HEK293T (cell line): ENCODE results near the gene CD276.
A peak's percentile ranks its signal among the peaks of the same experiment; 100 is the strongest.

ENCODE experiments used
- CTCF ChIA-PET: fragments of 350-600 bp; formaldehyde crosslinking; extraction: SDS; loops from one replicate; lab custom pipeline; 2021; ENCODE audit warnings: antibody characterized with exemption, inconsistent platforms; lab: Yijun Ruan, JAX
- POLR2A ChIA-PET: fragments of 350-600 bp; formaldehyde crosslinking; extraction: SDS; loops from one replicate; lab custom pipeline; 2020; ENCODE audit warnings: antibody characterized with exemption, inconsistent platforms; lab: Yijun Ruan, JAX
- DNase-seq: peaks from one replicate; pipeline ENCODE4 v3.0.0; 2012; ENCODE audit warnings: mixed read lengths; ENCODE audit errors: extremely low spot score
- ARNT ChIP-seq: fragments of 450-650 bp; IDR thresholded peaks from 2 replicates; pipeline ENCODE4 v1.6.1; 2017; ENCODE audit warnings: mild to moderate bottlenecking
- BHLHE40 ChIP-seq: fragments of 450-650 bp; IDR thresholded peaks from 2 replicates; pipeline ENCODE4 v1.6.1; 2016; ENCODE audit warnings: mild to moderate bottlenecking, moderate library complexity, borderline replicate concordance
- CTBP1 ChIP-seq: fragments of 450-650 bp; IDR thresholded peaks from 2 replicates; pipeline ENCODE4 v1.6.1; 2016; ENCODE audit warnings: borderline replicate concordance
- ELF4 ChIP-seq: fragments of 450-650 bp; IDR thresholded peaks from 2 replicates; pipeline ENCODE4 v1.6.1; 2017; ENCODE audit warnings: antibody characterized with exemption
- FOXA1 ChIP-seq: fragments of 450-650 bp; IDR thresholded peaks from 2 replicates; pipeline ENCODE4 v1.6.1; 2016; ENCODE audit warnings: mild to moderate bottlenecking
- FOXK2 ChIP-seq: fragments of 450-650 bp; IDR thresholded peaks from 2 replicates; pipeline ENCODE4 v1.6.1; 2016; ENCODE audit warnings: mild to moderate bottlenecking
- FOXM1 ChIP-seq: fragments of 450-650 bp; IDR thresholded peaks from 2 replicates; pipeline ENCODE4 v1.6.1; 2017; ENCODE audit warnings: mild to moderate bottlenecking, borderline replicate concordance
- HDGF ChIP-seq: fragments of 450-650 bp; IDR thresholded peaks from 2 replicates; pipeline ENCODE4 v1.6.1; 2017; ENCODE audit warnings: antibody characterized with exemption, borderline replicate concordance
- L3MBTL2 ChIP-seq: fragments of 450-650 bp; conservative IDR thresholded peaks from 2 replicates; pipeline ENCODE4 v1.6.1; 2016; ENCODE audit warnings: mild to moderate bottlenecking
- LEF1 ChIP-seq: fragments of 450-650 bp; IDR thresholded peaks from 2 replicates; pipeline ENCODE4 v1.6.1; 2017; ENCODE audit warnings: mild to moderate bottlenecking, borderline replicate concordance
- NFRKB ChIP-seq: fragments of 450-650 bp; IDR thresholded peaks from 2 replicates; pipeline ENCODE4 v1.6.1; 2016; ENCODE audit warnings: mild to moderate bottlenecking, moderate library complexity
- SP1 ChIP-seq: fragments of 450-650 bp; IDR thresholded peaks from 2 replicates; pipeline ENCODE4 v1.6.1; 2017
- SUZ12 ChIP-seq: fragments of 450-650 bp; IDR thresholded peaks from 2 replicates; pipeline ENCODE4 v1.6.1; 2016; ENCODE audit warnings: mild to moderate bottlenecking
- TARDBP ChIP-seq: fragments of 450-650 bp; IDR thresholded peaks from 2 replicates; pipeline ENCODE4 v1.6.1; 2016
- ZNF384 ChIP-seq: fragments of 450-650 bp; IDR thresholded peaks from 2 replicates; pipeline ENCODE4 v1.6.1; 2016
- TF ChIP-seq, protein P1 (sequence below): fragments of 450-650 bp; IDR thresholded peaks from 2 replicates; pipeline ENCODE4 v1.6.1; 2016

CD276 gene

DNA sequence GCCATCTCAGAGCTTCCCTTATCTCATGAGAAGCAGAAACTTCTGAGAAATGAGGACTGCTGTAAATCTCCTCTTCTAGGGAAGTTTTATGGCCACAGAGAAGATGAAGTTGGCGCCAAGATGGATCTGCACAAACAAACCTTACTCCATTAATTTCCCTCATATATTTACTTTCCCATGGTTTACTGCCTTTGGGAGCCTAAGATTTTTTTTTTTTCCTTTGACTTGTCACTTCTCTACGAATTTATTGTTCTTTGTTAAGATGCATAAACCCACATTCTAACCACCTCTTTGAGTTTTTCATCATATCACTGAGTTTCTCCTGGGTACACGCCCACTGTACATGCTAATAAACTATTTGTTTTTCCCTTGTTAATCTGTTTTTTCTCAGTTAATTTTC, 29.5 kb upstream of the CD276 start:
- CTCF ChIA-PET, result interaction anchor here (2.1 kb wide), 1 partner anchor 18 kb away, joined by 8 read pairs; no protein-coding TSS in a partner anchor
- no peak for TF ChIP-seq LEF1
- TF ChIP-seq ZNF384, result peak; percentile 82; the same call in 1 of the 2 replicates
- TF ChIP-seq, protein P1, sequence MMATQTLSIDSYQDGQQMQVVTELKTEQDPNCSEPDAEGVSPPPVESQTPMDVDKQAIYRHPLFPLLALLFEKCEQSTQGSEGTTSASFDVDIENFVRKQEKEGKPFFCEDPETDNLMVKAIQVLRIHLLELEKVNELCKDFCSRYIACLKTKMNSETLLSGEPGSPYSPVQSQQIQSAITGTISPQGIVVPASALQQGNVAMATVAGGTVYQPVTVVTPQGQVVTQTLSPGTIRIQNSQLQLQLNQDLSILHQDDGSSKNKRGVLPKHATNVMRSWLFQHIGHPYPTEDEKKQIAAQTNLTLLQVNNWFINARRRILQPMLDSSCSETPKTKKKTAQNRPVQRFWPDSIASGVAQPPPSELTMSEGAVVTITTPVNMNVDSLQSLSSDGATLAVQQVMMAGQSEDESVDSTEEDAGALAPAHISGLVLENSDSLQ, result peak; percentile 74
- TF ChIP-seq CTBP1, result no peak
- POLR2A ChIA-PET, result no interaction called here
- no peak for DNase-seq

DNA sequence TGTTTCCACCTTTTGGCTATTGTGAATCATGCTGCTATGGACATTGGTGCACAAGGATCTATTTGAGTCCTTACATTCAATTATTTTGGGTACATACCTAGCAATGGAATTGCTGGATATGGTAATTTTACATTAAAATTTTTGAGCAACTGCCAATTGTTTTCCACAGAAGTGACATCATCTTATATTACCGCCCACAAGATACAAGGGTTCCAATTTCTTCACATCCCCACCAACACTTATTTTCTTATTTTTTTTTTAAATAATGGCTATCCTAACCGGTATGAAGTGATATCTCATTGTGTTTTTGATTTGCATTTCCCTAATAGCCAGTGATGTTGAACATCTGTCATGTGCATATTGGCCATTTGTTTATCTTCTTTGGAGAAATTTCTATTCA, 28.5 kb upstream of the CD276 start:
- no peak for DNase-seq
- CTCF ChIA-PET, result interaction anchor here (1.1 kb wide), 1 partner anchor 44 kb away, joined by 4 read pairs; no protein-coding TSS in a partner anchor
- POLR2A ChIA-PET, result no interaction called here
- TF ChIP-seq SP1, result no peak
- no peak for TF ChIP-seq FOXK2
- no peak for TF ChIP-seq BHLHE40
- no peak for TF ChIP-seq HDGF
- no peak for TF ChIP-seq ARNT
- TF ChIP-seq FOXM1, result no peak
- TF ChIP-seq NFRKB, result no peak
- TF ChIP-seq, protein P1, result no peak
- TF ChIP-seq ZNF384, result no peak
- TF ChIP-seq L3MBTL2, result no peak
- TF ChIP-seq LEF1, result no peak
- no peak for TF ChIP-seq FOXA1
- TF ChIP-seq TARDBP, result no peak
- no peak for TF ChIP-seq CTBP1
- TF ChIP-seq ELF4, result no peak
- no peak for TF ChIP-seq SUZ12

DNA sequence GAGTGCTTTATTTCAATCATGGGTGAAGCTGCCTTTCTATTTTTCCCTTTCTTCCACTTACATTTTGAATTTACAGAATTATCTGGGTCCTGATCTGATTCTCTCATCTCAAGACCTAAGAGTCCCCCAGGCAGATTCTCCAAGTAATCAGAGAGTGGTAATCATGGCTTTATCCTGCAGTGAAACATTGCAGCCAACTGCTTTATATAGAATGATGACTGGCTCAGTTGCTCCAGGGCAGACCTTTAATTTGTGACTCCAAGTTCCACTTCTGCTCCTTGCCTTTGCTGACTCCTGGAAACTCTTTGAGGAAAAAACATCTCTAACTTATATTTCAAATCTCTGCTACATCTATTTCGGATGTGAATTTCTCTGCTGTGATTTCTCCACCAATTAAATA, 25.5 kb upstream of the CD276 start:
- no peak for DNase-seq
- TF ChIP-seq HDGF (no peak), TARDBP (no peak), ARNT (no peak), ZNF384 (no peak), CTBP1 (no peak), FOXA1 (no peak), FOXK2 (no peak), ELF4 (no peak), FOXM1 (no peak), BHLHE40 (no peak), SP1 (no peak), LEF1 (no peak), NFRKB (no peak), SUZ12 (no peak), L3MBTL2 (no peak)
- TF ChIP-seq, protein P1, result no peak
- ChIA-PET POLR2A (no interaction called here), CTCF (no interaction called here)

DNA sequence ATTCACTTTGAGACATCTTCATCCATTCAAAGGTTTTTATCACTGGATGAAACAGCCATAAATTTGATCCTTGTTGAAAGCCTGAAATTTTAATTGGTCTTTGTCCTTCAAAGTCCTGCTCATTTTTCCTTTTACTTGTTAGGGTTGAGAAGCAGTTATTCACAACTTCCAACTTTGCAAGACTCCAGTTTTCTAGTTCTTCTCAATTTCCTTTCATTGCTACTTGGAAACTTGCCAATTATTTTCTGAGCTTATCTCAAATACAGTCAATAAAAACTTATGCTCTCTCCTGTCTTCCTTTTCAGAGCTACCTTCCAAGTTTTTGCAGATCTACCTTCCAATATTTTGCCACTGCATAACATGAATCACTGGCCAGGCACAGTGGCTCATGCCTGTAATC, 23.7 kb upstream of the CD276 start:
- DNase-seq, result no peak
- CTCF ChIA-PET, result interaction anchor here (0.7 to 1.1 kb wide), 3 partner anchors 26 to 31 kb away, joined by 3 read pairs; no protein-coding TSS in a partner anchor
- TF ChIP-seq, protein P1, result peak; percentile 30; the same call in 1 of the 2 replicates
- no peak for TF ChIP-seq FOXK2
- POLR2A ChIA-PET, result interaction anchor here (1.3 kb wide), 1 partner anchor 27 kb away, joined by 3 read pairs; the partner anchor contains the start of gene NPTN

GRCh38 chr15:73674587-73674986, 9.6 kb upstream of the CD276 start:
- CTCF ChIA-PET, result no interaction called here

DNA sequence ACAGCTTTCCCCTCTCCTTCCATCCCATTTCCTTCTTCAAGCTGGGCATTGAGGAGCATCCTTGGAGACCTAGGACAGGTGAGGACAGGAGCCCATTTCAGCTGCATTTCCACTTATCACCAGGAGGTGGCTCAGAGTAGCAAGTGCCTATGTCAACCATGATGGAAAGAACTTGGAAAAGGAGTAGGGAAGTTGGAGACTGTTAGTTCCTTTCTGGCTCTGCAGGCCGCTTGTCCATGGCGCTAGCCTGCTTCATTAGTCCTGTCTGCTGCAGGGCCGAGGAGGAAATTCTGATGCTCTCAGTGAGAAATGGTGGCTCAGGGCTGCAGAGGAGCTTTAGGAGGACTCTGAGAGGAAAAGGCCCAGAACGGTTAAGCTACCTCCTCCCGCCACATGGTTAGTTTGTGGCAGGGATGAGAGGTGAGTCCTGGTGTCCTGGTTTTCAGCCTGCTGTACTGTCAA, 7.0 kb upstream of the CD276 start:
- CTCF ChIA-PET, result interaction anchor here (0.5 to 2.4 kb wide), 14 partner anchors 9 to 215 kb away, joined by 3 to 18 read pairs (median 6); no protein-coding TSS in a partner anchor
- POLR2A ChIA-PET, result interaction anchor here (1.3 kb wide), 1 partner anchor 9 kb away, joined by 5 read pairs; no protein-coding TSS in a partner anchor
- TF ChIP-seq, protein P1, result peak; percentile 20; the same call in 1 of the 2 replicates
- no peak for TF ChIP-seq FOXA1
- peak; percentile 54; the same call in 1 of the 2 replicates for TF ChIP-seq CTBP1
- DNase-seq, result peak; percentile 72

More at GRCh38 chr15:73674587-73674986, 9.6 kb upstream of the CD276 start:
- no peak for TF ChIP-seq BHLHE40
- TF ChIP-seq NFRKB, result no peak
- TF ChIP-seq ARNT, result no peak
- TF ChIP-seq FOXK2, result no peak
- no peak for TF ChIP-seq ZNF384
- TF ChIP-seq SUZ12, result no peak
- DNase-seq, result no peak
- POLR2A ChIA-PET, result no interaction called here
